Rectal smooth muscle tissue (tissue), 1 donor: ENCODE data around the gene DNAH8.

Source experiments
- H3K27ac ChIP-seq: one replicate; pipeline ENCODE4 v1.7.0; 2013; ENCODE audit warnings: low read depth, low read length, inconsistent platforms
- H3K27me3 ChIP-seq: one replicate; pipeline ENCODE4 v1.7.0; 2013; ENCODE audit warnings: low read length; ENCODE audit not compliant: control insufficient read depth, insufficient read depth
- H3K36me3 ChIP-seq: one replicate; pipeline ENCODE4 v1.7.0; 2013; ENCODE audit warnings: low read length; ENCODE audit not compliant: control insufficient read depth, insufficient read depth
- H3K4me1 ChIP-seq: one replicate; pipeline ENCODE4 v1.7.0; 2013; ENCODE audit warnings: low read length; ENCODE audit not compliant: control insufficient read depth, insufficient read depth
- H3K4me3 ChIP-seq: one replicate; pipeline ENCODE4 v1.7.0; 2013; ENCODE audit warnings: low read length
- H3K9ac ChIP-seq: one replicate; pipeline ENCODE4 v1.7.0; 2013; ENCODE audit warnings: low read length

Gene DNAH8

DNA sequence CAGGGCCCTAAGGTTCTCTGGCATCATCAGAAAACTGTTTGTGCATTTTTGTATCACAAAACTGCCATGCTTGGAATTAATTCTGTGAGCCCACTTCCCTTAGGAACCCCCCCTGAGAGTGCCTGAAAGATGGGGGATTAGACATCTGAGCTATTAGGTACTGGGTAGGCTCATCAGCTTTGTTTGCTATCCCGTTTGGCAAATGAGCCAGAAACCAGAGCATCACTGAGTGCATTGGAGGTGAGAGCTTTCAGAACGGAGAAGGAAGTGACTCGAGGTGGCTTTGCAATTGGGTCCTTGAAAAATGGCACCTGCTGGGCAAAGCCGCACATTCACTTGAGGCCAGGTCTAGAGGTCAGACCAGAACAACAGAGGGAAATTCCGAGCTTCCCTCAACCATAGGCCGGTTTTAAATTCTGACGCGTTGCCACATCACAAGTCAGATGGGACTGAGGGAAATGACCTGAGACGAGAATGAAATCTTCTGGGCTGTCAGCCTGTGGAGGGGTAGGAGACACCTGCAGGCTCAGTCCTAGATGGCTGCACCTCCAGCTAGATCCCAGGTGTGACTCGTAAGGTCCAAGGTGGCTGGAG, 325.1 kb downstream of the DNAH8 start:
- Histone ChIP-seq H3K27me3 (no peaks in the 10 kb centered on the region), H3K9ac (no peak overlapping the region), H3K36me3 (no peaks in the 10 kb centered on the region), H3K4me1 (no peaks in the 10 kb centered on the region), H3K27ac (no peak overlapping the region), H3K4me3 (no peak overlapping the region)

DNA sequence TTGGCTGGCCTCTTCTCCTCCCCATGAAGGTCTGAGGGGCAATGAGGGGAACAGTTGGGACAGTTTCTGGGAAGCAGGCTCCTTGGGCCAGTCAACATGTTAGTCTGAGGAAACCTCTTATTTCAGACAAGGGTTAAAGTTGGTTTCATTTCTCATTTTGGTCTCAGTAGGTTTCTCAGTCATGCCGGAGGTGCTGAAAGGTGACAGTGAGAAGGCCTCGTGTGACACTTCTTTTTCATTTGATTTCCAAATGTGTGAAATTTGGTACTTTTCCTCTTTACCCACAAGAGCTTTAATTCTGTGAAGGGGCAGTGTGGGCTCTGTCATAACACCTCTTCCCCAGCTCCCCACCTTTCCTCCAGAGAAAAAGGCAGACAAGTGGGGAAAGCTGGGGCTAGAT, 326.0 kb downstream of the DNAH8 start:
- no peak overlapping the region for H3K27ac ChIP-seq
- no peaks in the 10 kb centered on the region for H3K36me3 ChIP-seq
- H3K4me3 ChIP-seq: no peak overlapping the region
- no peaks in the 10 kb centered on the region for H3K27me3 ChIP-seq
- no peak overlapping the region for H3K9ac ChIP-seq
- no peaks in the 10 kb centered on the region for H3K4me1 ChIP-seq

DNA sequence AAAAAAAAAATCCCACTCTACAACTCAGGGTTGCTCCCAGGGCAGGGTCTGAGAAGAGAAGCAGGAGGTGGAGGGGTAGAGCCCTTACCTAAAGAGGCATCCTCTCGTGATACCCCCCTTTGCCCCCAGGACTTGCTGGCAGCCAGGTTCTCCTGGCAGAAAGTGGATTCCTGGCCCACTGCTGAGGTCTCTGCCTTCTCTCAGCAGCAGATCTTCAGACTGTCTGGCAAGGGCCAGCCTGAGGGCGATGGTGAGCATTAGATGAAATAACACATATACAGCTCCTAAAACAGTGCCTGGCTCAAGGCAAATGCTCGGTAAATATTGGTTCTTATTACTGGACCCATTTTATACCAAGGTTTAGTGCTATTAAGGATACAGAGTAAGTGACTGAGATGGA, 328.7 kb downstream of the DNAH8 start:
- peaks cover 7% of the 10 kb centered on the region for H3K27me3 ChIP-seq

DNA sequence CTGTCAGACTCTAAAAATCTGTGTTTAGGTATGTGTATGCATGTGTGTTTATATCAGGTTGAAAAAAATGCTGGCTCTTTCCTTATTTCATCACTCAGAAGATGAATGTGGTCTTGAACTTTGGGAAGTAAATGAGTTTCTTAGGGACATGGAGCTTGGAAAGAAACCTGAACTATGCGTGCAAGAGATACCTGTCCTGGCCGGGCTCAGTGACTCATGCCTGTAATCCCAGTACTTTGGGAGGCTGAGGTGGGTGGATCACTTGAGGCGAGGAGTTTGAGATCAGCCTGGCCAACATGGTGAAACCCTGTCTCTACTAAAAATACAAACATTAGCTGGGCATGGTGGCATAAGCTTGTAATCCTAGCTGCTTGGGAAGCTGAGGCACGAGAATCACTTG, 329.1 kb downstream of the DNAH8 start:
- Histone ChIP-seq H3K36me3 (no peaks in the 10 kb centered on the region), H3K4me3 (no peak overlapping the region), H3K27me3 (peaks cover 11% of the 10 kb centered on the region), H3K27ac (no peak overlapping the region), H3K4me1 (no peaks in the 10 kb centered on the region), H3K9ac (no peak overlapping the region)

More for the DNA sequence above, 328.7 kb downstream of the DNAH8 start:
- no peaks in the 10 kb centered on the region for H3K4me1 ChIP-seq
- H3K4me3 ChIP-seq: no peak overlapping the region
- no peaks in the 10 kb centered on the region for H3K36me3 ChIP-seq
- H3K9ac ChIP-seq: no peak overlapping the region
- no peak overlapping the region for H3K27ac ChIP-seq

DNA sequence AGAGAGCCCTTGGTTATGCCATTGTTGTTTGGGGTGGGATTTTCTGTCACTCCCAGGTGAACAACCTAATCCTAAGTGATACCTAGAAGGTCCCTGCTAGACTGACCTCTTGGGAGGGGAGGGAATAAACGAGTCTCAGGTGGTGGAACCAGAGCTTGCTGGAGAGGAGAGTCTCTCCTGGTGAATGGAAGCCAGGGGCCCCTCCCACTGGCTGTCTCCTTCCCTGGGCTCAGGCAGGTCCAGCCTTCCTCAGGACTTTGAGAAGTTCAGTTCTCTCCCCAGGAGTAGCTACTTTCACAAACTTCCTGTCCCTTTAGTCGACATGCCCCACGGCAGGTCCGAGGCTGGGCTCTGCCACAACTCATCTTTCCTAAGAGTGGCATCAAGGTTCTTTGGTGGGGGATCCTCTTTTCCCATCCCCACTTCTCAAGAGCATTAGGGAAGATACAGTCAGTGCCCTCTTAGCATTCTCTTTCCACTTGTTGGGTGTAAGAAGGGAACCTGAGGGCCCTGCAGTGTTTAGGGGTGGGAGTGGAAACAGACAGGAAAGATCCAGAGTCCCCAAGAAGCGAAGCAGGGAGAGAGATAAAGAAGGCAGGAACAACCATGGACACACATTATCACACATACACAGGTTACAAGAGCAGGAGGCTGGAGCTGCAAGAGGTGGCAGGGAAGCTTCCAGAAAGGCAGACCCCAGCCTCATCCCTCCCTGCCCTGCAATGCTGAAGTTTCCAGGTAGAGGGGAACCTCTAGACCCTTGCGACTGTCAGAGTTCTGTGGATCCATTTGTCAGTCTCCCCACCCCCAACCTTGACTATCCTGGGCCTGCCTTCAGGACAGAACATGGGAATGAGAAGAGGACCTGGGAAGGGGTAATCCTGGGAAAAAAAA, 332.6 kb downstream of the DNAH8 start:
- no peak overlapping the region for H3K9ac ChIP-seq
- H3K4me1 ChIP-seq: no peaks in the 10 kb centered on the region
- H3K4me3 ChIP-seq: no peak overlapping the region
- H3K36me3 ChIP-seq: no peaks in the 10 kb centered on the region
- H3K27ac ChIP-seq: no peak overlapping the region
- H3K27me3 ChIP-seq: peaks cover 17% of the 10 kb centered on the region

DNA sequence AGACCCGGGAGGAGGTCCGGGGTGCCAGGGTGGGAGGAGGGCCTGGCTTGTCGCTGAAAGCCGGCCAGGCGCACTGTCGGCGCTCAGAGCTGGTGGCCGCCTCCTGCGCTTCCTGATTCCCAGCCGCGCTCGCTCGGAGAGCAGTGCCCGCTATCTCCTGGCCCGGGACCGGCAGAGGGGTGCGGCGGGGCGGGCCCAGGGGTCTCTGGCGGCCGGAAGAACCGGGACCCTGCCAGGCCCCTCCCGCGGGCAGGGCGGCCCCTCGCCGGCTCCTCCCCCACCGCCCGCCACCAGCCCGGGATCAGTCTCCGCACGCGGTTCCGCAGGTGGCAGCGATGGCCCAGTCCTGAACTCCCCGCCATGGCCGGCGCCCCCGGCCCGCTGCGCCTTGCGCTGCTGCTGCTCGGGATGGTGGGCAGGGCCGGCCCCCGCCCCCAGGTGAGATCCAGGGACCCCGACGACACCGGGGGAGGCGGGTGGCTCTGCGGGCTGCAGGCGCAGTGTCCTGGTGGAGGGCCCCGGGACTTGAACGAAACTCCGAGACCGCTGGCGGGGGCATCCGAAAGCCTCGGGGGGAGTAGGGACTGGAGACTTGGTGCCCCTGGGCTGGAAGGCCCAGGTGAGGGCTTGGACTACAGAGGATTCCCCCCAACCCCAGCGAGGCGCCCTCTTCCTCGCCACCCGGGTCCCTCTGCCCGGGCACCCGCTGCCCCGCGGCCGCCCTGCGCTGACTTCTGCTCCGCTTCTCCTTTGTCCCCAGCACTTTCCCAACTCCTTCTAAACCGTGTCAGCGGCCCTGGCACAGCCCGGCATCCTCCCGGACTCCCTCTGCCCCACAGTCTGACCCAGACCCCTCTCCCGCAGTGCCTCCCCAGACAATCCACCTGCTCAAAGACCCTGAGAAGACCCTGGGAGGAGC, 333.6 kb downstream of the DNAH8 start, which contains the start of gene GLP1R:
TSS of gene GLP1R (plus strand) at position 301 of the 919 bp plus-strand sequence. CDS start at position 361, 60 bp downstream.
- no peak within 1 kb of the TSS for H3K4me3 ChIP-seq
- H3K27ac ChIP-seq: no peak within 1 kb of the TSS
- H3K27me3 ChIP-seq: peaks cover 17% of the 10 kb centered on the region

DNA sequence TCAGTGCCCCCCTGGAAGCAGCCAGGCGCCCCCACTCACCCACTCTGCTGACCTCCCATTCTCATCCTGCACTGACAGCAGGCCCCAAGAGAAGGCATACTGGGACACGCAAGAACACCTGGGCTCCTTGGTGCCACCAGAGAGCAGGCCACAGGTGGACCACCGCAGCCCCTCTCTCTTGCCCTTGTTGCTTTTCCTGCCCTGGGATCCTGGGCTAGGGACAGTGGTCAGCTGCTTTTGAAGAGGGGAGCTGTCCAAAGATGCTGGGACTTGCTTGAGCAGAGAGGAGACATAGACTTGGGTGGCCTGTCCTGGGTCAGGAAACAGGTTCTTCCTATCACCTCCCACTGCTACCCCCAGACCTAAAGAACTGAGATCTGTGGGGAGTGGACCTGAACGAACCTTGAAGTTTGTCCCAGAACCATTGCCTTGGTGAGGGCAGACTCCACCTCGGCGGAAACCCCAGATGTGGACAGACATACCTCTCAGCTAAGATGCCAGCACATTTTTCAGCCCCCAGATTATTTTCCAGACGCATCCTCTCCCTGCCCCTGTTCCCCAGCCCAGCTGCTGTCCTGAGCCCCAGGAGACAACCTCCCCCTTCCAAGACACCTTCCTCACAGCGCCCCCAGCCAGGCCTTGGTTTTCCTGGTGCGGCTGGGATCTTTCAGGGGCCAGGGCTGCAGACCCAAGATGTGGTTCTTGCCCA, 334.6 kb downstream of the DNAH8 start:
- Histone ChIP-seq H3K4me3 (no peak overlapping the region), H3K27ac (no peak overlapping the region)

More for the DNA sequence above, 333.6 kb downstream of the DNAH8 start, which contains the start of gene GLP1R:
- Histone ChIP-seq H3K9ac (no peak within 1 kb of the TSS), H3K36me3 (no peaks in the 10 kb centered on the region), H3K4me1 (no peaks in the 10 kb centered on the region)

DNA sequence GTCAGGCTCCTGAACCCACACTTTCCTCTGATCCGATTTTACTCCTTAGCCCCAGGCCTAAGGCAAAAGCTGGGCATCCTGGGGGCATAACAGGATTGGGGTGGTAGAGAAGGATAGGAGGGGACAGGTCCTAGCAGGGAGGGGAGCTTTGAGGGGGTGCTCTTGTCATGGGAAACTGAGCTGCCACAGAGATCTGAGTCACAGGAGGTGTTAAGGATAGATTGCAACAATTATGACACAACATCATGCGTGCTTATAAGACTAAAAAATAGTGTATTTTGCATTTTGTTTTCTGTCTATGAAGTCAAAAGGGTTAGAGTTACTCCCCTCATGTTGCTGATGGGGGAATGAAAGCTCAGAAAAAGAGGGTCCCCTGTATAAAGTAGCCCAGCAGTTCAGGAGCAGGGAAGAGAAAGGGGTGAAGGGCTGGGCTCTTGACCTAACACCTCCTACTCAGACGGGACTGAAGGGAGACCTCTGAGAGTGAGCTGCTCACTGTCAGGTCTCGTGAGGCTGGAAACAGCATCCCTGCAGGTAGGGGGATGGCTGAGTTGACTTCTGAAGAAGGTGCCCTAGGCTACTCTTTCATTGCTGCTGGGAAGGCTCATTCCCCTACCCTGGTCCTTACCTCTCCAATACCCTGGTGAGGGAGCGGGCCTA, 335.5 kb downstream of the DNAH8 start:
- Histone ChIP-seq H3K9ac (no peak overlapping the region), H3K27me3 (peaks cover 17% of the 10 kb centered on the region), H3K4me3 (no peak overlapping the region), H3K4me1 (no peaks in the 10 kb centered on the region), H3K36me3 (no peaks in the 10 kb centered on the region), H3K27ac (no peak overlapping the region)

More for the DNA sequence above, 334.6 kb downstream of the DNAH8 start:
- no peak overlapping the region for H3K9ac ChIP-seq
- peaks cover 17% of the 10 kb centered on the region for H3K27me3 ChIP-seq
- no peaks in the 10 kb centered on the region for H3K36me3 ChIP-seq
- H3K4me1 ChIP-seq: no peaks in the 10 kb centered on the region

DNA sequence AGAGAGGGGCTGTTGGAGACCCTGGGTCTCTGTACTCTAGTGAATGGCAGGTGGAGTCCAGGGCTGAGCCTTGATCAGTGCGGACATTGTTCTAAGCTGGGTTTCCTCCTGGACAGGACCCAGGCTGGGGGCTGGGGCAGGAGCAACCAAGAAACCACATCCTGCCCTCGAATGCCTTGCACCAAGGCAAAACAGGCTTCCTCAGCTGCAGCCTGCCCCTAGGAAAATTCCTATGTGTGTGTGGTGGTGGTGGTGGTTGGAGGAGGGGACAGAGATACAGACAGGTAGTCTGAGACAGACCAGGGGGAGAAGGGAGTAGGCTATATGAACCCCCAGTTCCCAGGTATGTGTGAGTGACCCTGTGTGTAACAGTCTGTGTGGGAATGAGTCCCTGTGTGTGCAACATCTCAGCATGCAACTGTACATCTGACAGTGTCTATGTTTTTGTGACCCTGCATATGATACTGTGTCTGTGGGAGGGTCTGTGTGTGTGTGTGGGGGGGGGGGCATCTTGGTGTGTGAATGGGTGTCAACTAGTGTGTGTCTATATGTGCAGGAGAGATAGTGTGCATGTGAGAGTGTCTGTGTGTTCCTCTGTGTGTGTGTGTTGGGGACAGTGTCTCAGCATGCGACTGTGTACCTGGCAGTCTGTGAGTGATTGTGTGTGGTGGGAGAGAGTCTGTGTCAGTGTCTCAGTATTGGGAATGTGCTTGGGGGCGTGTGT, 336.4 kb downstream of the DNAH8 start:
- Histone ChIP-seq H3K4me3 (no peak overlapping the region), H3K4me1 (no peaks in the 10 kb centered on the region), H3K36me3 (no peaks in the 10 kb centered on the region), H3K9ac (no peak overlapping the region), H3K27me3 (peaks cover 17% of the 10 kb centered on the region), H3K27ac (no peak overlapping the region)

DNA sequence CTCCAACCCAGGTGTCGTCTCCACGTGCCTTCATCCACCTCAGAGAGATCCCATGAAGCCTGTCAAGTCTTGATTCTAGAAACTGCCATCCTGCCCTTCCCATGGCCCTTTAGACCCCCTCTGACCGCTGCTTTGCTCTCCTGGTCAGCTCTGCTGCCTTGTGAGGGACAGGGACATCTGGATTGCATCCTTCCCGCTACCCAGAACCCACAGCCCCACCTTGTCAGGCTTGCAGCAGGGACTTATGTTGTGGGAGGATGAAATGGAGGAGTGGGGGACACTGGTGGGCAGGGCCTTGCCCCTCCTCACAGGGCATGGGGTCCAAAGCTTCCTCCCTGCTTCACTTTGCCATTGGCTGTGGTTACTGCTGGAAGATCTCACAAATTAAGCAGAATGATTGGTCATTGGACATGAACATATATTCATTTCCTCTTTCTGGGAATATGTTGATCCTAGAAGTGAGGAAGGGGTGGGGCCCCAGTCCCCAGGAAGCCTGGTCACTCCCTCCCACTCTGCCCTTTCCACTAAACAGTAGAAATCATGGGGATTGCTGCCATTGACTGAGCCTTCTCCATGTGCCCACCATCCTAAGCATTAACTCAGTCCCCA, 338.0 kb downstream of the DNAH8 start:
- no peak overlapping the region for H3K4me3 ChIP-seq
- H3K27ac ChIP-seq: no peak overlapping the region
- H3K27me3 ChIP-seq: peaks cover 13% of the 10 kb centered on the region
- H3K9ac ChIP-seq: no peak overlapping the region
- no peaks in the 10 kb centered on the region for H3K36me3 ChIP-seq
- no peaks in the 10 kb centered on the region for H3K4me1 ChIP-seq
